ENCODE results near the gene AFP. TPM values are rescaled to one million over a fixed set of nuclear protein-coding genes. Genes with fewer than 3 reads are reported as not detected.

AFP gene
- total and polyA plus RNA-seq, 2 of the 4 experiments (the other 2 are of a cell fraction) = 0.87 to 1.3 TPM

DNA sequence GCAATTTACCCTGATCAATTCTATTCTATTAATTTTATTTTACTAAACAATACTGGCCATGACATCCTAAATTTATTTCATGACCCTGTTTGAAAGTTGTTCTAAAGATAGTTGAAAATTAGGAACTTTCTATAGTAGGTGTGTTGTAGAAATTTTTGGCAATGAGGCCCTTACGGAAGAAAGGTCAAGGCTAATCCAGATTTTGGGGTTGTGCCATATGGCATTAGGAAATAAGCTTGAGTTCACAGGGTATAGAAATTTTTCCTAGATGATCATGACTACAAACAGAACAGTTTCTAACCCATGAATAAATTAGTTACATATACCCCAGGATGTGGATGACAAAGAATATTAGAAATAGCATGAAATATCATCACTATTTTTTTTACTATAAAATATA lies 39.7 kb upstream of the AFP start:
- in situ Hi-C loops (cut with MboI; ENCODE audit: low sequenced_read_pairs) = no loop called here
- ATAC-seq (ENCODE audit: low read depth) (no peak), DNase-seq (no peak)
- ChIA-PET CTCF (no interaction called here), POLR2A (ENCODE audit: unreplicated experiment) (no interaction called here)
- dilution Hi-C loops (cut with HindIII; ENCODE audit: low sequenced_read_pairs, unreplicated experiment) = no loop called here
- H2BK15ac ChIP-seq (ENCODE audit: low read depth, low read length) = no peak overlapping the region
- no peak overlapping the region for H3K23ac ChIP-seq (ENCODE audit: low read depth, low read length)
- H3K27me3 ChIP-seq (ENCODE audit: control insufficient read depth, insufficient read depth, low read length) = no peaks in the 10 kb centered on the region; the same call in 1 of the 2 replicates
- no peak overlapping the region for H4K5ac ChIP-seq (ENCODE audit: low read depth, low read length)
- WGBS, 2 experiments (ENCODE audit: extremely low coverage in 2 of 2, insufficient read length in 1 of 2) = no CpG with 5 or more reads among the region's 1 CpG
- H3K4me1 ChIP-seq (ENCODE audit: control insufficient read depth, insufficient read depth, low read length) = no peaks in the 10 kb centered on the region
- H2AK5ac ChIP-seq (ENCODE audit: low read depth, low read length) = no peak overlapping the region
- no peak overlapping the region for H3K4ac ChIP-seq (ENCODE audit: low read depth, low read length)
- H3K18ac ChIP-seq (ENCODE audit: low read depth, low read length) = no peak overlapping the region
- no peak overlapping the region for H4K91ac ChIP-seq (ENCODE audit: insufficient read depth, low read depth, low read length)
- no peak overlapping the region for H3K4me2 ChIP-seq (ENCODE audit: low read depth, low read length)
- H3K9ac ChIP-seq (ENCODE audit: low read depth, low read length) = no peak overlapping the region
- no peaks in the 10 kb centered on the region for H3K9me1 ChIP-seq (ENCODE audit: insufficient read depth, low read length)
- H3K4me3 ChIP-seq (ENCODE audit: insufficient read depth, low read depth, low read length) = no peak overlapping the region
- no peak overlapping the region for H3K27ac ChIP-seq (ENCODE audit: insufficient read depth, low read length)
- H2AK9ac ChIP-seq (replicated peaks; ENCODE audit: low read depth, low read length, poor library complexity) = no peak overlapping the region
- no peak overlapping the region for H2BK120ac ChIP-seq (ENCODE audit: low read depth, low read length)
- no peaks in the 10 kb centered on the region for H4K20me1 ChIP-seq (ENCODE audit: insufficient read depth, low read length)
- no peak overlapping the region for H3K14ac ChIP-seq (replicated peaks; ENCODE audit: low read depth, low read length)
- H4K8ac ChIP-seq (ENCODE audit: low read depth in 2 of 2, low read length in 2 of 2) = no peak overlapping the region
- no peaks in the 10 kb centered on the region for H3K79me1 ChIP-seq (ENCODE audit: low read depth in 1 of 2, low read length in 2 of 2)
- H2BK20ac ChIP-seq (ENCODE audit: low read depth, low read length) = no peak overlapping the region
- H3K36me3 ChIP-seq (ENCODE audit: control insufficient read depth, insufficient read depth, low read length) = no peaks in the 10 kb centered on the region
- H3K56ac ChIP-seq (ENCODE audit: extremely low read depth, insufficient read depth, low read length) = no peak overlapping the region
- intact Hi-C loops (cut with micrococcal nuclease) = no loop called here
- no peak for TF ChIP-seq RAD21 (IDR thresholded peaks at IDR 0.05; ENCODE audit: low read length)
- no peak for TF ChIP-seq ELK1 (IDR thresholded peaks at IDR 0.05; ENCODE audit: borderline replicate concordance, low read depth, low read length)
- TF ChIP-seq CHD1 (IDR thresholded peaks at IDR 0.05; ENCODE audit: low read depth, low read length) = no peak
- TF ChIP-seq, protein P1, sequence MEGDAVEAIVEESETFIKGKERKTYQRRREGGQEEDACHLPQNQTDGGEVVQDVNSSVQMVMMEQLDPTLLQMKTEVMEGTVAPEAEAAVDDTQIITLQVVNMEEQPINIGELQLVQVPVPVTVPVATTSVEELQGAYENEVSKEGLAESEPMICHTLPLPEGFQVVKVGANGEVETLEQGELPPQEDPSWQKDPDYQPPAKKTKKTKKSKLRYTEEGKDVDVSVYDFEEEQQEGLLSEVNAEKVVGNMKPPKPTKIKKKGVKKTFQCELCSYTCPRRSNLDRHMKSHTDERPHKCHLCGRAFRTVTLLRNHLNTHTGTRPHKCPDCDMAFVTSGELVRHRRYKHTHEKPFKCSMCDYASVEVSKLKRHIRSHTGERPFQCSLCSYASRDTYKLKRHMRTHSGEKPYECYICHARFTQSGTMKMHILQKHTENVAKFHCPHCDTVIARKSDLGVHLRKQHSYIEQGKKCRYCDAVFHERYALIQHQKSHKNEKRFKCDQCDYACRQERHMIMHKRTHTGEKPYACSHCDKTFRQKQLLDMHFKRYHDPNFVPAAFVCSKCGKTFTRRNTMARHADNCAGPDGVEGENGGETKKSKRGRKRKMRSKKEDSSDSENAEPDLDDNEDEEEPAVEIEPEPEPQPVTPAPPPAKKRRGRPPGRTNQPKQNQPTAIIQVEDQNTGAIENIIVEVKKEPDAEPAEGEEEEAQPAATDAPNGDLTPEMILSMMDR (conservative IDR thresholded peaks at IDR 0.05; ENCODE audit: low read depth, low read length) = no peak
- no peak for TF ChIP-seq FOS (IDR thresholded peaks at IDR 0.05; ENCODE audit: low read depth, low read length)
- TF ChIP-seq SMC3 (IDR thresholded peaks at IDR 0.05; ENCODE audit: low read depth, low read length) = no peak
- TF ChIP-seq BHLHE40 (IDR thresholded peaks at IDR 0.05; ENCODE audit: low read depth, low read length) = no peak
- no peak for TF ChIP-seq MAFK (IDR thresholded peaks at IDR 0.05; ENCODE audit: low read depth, low read length)
- no peak for TF ChIP-seq MAZ (IDR thresholded peaks at IDR 0.05; ENCODE audit: borderline replicate concordance, low read depth, low read length)
- no peak for TF ChIP-seq CEBPB (IDR thresholded peaks at IDR 0.05; ENCODE audit: low read depth, low read length)
- no peak for TF ChIP-seq NFE2L2 (IDR thresholded peaks at IDR 0.05; ENCODE audit: low read depth, low read length)
- TF ChIP-seq USF2 (IDR thresholded peaks at IDR 0.05; ENCODE audit: low read depth, low read length) = no peak
- no peak for TF ChIP-seq RCOR1 (IDR thresholded peaks at IDR 0.05; ENCODE audit: insufficient replicate concordance, low read length)
- no TSS peak for BruUV-seq (replicated peaks)
- H2BK5ac ChIP-seq (ENCODE audit: low read depth, low read length, poor library complexity, severe bottlenecking) = no peak overlapping the region
- no peak overlapping the region for H2AFZ ChIP-seq (replicated peaks; ENCODE audit: low read length, poor library complexity)
- H3K9me3 ChIP-seq (ENCODE audit: control insufficient read depth, insufficient read depth, low read length) = no peaks in the 10 kb centered on the region
